Brain microvascular endothelial cell (primary cell): Measurements from ENCODE around the gene PMEPA1.

Experiments
- DNase-seq: peaks from one replicate; pipeline ENCODE4 v3.0.0-alpha.2; 2020
- H3K27ac ChIP-seq: fragments of 250-450 bp; sonication (Bioruptor Pico); 2 replicates; pipeline ENCODE4 v1.5.1; 2020; ENCODE audit warnings: mild to moderate bottlenecking, moderate library complexity
- H3K27me3 ChIP-seq: fragments of 250-450 bp; sonication (Bioruptor Pico); replicated peaks from 2 replicates; pipeline ENCODE4 v1.5.1; 2020; ENCODE audit warnings: mild to moderate bottlenecking
- H3K36me3 ChIP-seq: fragments of 250-450 bp; sonication (Bioruptor Pico); replicated peaks from 2 replicates; pipeline ENCODE4 v1.5.1; 2020; ENCODE audit warnings: mild to moderate bottlenecking
- H3K4me3 ChIP-seq: 2 replicates; pipeline ENCODE4 v1.5.1; 2011; ENCODE audit warnings: low read depth, mild to moderate bottlenecking, control low read depth, low read length, moderate library complexity
- in situ Hi-C: cut with HindIII; loops from 2 replicates; pipeline ENCODE4 v1.10.0; 2017; ENCODE audit warnings: low sequenced_read_pairs, low pct_ligation_motif_present
- TF ChIP-seq, protein P1 (sequence below): IDR thresholded peaks from 2 replicates; pipeline ENCODE4 v1.5.1; 2011; ENCODE audit warnings: low read depth, mild to moderate bottlenecking, moderate library complexity, low read length, control low read depth, inconsistent platforms; ENCODE audit errors: missing control alignments

The PMEPA1 gene

GRCh38 chr20:57656821-57657534, 52.8 kb downstream of the PMEPA1 start:
- TF ChIP-seq, protein P1, sequence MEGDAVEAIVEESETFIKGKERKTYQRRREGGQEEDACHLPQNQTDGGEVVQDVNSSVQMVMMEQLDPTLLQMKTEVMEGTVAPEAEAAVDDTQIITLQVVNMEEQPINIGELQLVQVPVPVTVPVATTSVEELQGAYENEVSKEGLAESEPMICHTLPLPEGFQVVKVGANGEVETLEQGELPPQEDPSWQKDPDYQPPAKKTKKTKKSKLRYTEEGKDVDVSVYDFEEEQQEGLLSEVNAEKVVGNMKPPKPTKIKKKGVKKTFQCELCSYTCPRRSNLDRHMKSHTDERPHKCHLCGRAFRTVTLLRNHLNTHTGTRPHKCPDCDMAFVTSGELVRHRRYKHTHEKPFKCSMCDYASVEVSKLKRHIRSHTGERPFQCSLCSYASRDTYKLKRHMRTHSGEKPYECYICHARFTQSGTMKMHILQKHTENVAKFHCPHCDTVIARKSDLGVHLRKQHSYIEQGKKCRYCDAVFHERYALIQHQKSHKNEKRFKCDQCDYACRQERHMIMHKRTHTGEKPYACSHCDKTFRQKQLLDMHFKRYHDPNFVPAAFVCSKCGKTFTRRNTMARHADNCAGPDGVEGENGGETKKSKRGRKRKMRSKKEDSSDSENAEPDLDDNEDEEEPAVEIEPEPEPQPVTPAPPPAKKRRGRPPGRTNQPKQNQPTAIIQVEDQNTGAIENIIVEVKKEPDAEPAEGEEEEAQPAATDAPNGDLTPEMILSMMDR: no peak
- peaks cover 33% of the 10 kb centered on the region for H3K36me3 ChIP-seq
- no peak overlapping the region for H3K4me3 ChIP-seq
- in situ Hi-C loops: no loop called here
- no peak for DNase-seq
- no peak overlapping the region for H3K27ac ChIP-seq
- no peaks in the 10 kb centered on the region for H3K27me3 ChIP-seq

GRCh38 chr20:57656252-57656820, 53.5 kb downstream of the PMEPA1 start:
- no peak overlapping the region for H3K27ac ChIP-seq
- H3K36me3 ChIP-seq: peaks cover 36% of the 10 kb centered on the region
- in situ Hi-C loops: no loop called here
- H3K27me3 ChIP-seq: no peaks in the 10 kb centered on the region
- DNase-seq: no peak
- TF ChIP-seq, protein P1: no peak
- H3K4me3 ChIP-seq: no peak overlapping the region

DNA sequence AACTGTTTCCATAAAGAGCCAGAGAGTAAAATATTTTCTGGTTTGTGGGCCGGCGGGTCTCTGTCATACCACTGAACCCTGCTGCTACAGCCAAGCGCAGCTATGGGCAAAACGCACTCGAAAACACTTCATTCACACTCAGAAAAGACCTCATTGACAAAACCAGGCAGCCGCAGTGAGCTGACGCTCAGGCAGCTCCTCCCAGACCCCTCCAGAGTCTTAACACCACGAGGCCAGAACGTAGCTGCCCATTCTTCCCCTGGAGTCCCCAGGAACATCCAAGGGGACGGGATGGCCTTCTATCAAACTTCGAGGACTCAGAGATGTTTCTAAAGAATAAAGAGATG, 54.0 kb downstream of the PMEPA1 start:
- H3K36me3 ChIP-seq: peaks cover 38% of the 10 kb centered on the region
- in situ Hi-C loops: no loop called here
- no peaks in the 10 kb centered on the region for H3K27me3 ChIP-seq
- no peak for DNase-seq
- H3K27ac ChIP-seq: no peak overlapping the region
- TF ChIP-seq, protein P1: no peak
- no peak overlapping the region for H3K4me3 ChIP-seq

DNA sequence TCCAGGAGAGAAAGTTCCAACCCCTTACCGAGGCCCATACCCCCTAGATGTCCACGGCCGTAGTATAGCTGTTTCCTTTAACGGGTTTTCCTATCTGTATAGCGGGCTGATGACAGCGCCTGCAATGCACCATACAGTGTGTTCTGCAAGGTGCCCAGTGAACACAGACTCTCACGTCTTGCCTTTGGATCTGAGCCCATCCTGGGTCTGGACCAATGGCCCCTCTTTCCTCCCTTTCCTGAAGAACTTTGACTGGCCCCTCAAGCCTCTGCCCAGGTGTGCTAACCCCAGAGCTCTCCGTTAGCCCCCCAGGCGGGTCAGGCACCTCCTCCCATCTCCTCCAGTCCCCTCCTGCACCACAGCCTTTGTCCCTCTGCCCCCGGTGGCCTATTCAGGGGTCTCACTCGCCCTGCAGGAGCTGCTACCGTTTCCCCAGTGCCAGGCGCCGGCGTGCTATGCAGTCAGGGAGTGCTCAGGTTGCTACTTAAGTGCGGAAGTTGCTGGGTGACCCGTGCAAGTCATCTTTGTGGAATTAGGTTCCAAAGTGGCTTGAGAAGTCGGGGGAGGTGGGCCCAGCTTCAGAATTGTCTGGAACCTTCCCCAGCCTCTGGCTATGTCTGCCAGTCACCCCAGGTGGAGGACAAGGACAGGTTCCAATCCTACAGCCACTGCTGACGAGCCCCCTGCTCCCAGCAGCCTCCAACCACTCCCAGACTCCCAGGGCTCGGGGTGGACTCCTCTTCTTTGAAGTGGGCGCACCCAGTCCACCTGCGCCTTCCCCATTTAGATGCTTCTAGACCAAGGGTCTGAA, 54.6 kb downstream of the PMEPA1 start:
- H3K36me3 ChIP-seq: peaks cover 43% of the 10 kb centered on the region
- no peak for DNase-seq
- TF ChIP-seq, protein P1: peak; percentile 4

DNA sequence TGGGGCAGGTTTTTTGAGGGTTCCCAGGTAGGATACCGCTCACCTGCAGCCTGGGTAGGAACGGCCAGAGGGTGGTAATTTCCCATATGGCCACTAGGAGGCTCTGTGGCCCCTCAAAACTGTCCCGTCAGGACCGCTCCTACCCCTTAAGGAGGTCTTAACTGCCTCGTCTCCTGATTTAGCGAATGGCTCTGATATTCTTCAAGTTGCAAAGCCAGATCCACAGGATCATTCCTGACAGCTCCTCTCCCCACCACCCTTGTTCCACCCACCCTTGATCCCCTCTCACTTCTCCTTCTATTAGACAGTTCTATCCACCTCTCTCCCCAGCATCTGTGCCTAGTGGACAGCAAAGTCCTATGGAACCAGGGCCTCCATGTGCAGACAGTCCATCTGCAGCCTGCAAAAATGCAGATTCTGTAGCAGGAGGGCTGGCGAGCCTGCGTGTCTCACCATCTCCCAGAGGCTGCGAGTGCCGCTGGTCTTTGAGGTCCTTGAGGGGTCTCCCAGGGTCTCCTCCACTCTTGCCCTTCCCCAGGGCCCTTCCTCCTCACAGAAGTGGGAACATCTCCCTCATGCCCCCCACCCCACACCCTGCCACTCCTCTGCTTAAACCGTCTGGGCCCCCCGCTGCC, 55.3 kb downstream of the PMEPA1 start:
- TF ChIP-seq, protein P1: peak; percentile 90
- H3K36me3 ChIP-seq: peaks cover 43% of the 10 kb centered on the region
- no peaks in the 10 kb centered on the region for H3K27me3 ChIP-seq
- H3K27ac ChIP-seq: no peak overlapping the region
- in situ Hi-C loops: no loop called here
- DNase-seq: peak; percentile 32
- H3K4me3 ChIP-seq: no peak overlapping the region

More for the DNA sequence above, 54.6 kb downstream of the PMEPA1 start:
- no peak overlapping the region for H3K27ac ChIP-seq
- no peaks in the 10 kb centered on the region for H3K27me3 ChIP-seq
- H3K4me3 ChIP-seq: no peak overlapping the region
- in situ Hi-C loops: no loop called here
